8988T (cell line): ENCODE data around the gene ZNF648.
A peak's percentile ranks its signal among the peaks of the same experiment; 100 is the strongest.
"Not testable (repeated sequence)": the region's sequence is repeated elsewhere in the genome, so short reads cannot be mapped to it uniquely, and the experiment has no call there.

Source experiments
- DNase-seq: peaks from one replicate; pipeline ENCODE4 v3.0.0; 2011

Gene ZNF648

DNA sequence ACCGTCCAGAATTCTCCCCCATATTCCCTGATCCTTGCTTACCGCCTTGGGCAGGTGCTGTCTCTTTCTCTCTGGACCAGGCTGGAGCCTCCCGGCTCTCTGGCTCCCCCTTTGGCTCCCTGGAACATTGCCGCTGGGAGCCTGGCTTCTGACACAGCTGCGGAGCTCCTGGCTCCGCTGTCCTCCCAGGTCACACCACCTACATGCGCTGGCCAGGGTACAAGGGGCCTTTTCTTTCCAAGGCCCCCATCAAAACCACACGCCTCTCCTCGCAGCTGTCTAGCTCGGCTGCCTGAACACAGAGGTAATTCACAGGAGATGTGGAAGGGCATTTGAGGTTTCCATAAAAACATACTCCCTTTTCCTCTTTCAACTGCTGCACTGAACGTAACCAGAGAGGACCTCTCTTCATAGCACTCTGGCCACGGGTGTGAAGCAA, 7.5 kb upstream of the ZNF648 start:
- peak; percentile 80 for DNase-seq

DNA sequence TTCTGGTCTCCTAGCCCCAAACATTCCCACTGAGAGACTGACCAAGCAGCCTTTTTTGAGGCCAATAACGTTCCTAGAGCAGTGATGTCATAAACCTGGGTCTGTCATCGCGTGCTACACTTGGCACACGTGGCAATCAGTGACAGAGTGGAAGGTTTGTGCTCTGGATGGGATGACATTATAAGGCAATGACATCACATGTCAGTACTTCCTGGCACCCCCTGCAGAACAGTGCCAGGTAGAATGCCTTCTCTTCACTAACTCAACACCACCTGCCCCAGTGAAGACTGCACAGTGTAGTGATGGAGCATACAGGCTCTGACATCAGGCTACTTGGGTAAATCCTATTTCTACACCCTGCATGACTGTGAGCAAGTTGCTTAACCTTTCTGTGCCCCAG, 5.4 kb upstream of the ZNF648 start:
- DNase-seq: no peak

DNA sequence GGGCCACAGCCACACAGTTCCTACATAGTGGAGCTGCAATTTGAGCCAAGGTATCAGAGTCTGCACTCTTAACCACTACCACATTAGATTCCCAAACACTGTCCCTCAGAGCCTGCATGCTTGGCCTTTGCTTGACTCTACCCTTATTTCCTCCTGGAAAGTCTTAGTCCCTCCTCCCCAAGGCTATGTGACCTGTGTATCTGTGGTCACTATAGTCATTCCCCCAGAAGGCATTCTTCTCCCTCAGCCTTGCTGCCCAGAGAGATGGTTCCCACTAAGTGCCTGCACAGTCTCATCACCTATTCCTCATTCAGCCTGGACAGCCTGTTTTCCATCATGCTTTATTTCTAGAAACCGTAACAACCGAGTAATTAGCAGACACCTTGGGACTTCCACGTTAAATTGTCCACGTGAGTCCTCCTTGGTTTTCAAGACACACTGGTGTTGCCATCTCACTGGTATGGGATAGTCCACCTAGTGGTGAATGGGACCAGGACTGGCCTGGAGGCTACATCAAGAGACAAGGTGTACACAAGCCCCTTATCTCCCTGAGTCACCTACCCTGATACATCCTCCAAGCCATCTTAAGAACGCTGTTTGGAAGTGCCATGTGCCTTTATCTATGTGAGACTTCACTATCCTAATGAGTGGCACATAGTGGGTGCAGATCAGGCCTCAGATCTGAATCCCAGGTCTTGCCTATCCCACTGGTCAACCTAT, 3.8 kb upstream of the ZNF648 start:
- no peak for DNase-seq

DNA sequence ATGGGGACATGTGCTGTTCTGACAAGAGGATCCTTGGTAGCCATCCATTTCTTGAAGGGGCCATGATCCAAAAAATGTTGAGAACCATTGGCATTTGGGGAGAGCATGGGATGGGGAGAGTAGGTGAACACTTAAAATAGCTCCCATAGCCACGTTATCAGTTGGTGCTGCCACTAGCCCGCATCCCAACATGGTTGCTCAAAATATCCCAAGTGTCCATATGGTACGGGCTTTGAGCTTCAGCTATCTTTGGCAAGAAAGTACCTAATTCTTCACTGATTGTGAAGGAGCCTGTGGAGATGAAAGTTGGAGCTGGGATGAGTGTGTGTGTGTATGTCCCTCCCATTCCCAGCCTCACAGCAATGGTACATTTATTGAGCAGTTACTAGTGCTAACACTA, 3.1 kb upstream of the ZNF648 start:
- no peak for DNase-seq

DNA sequence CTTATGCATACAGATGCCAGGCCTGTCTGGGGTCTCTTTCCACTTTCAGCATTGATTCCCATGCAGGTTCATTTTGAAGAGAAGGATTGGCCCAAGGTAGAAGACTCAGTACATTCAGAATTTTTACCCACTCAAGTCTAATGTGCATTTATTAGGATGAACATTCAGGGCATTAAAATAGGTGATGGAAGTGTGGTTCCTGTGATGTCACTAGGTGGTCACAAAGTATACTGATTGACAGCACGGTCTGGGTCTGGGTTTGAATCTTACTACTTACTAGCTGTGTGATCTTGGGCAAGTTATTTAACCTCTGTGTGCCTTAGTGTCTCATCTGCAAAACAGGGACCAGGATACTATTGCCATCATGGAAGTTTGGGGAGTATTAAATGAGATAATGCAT, 711 bp upstream of the ZNF648 start:
- no peak for DNase-seq

DNA sequence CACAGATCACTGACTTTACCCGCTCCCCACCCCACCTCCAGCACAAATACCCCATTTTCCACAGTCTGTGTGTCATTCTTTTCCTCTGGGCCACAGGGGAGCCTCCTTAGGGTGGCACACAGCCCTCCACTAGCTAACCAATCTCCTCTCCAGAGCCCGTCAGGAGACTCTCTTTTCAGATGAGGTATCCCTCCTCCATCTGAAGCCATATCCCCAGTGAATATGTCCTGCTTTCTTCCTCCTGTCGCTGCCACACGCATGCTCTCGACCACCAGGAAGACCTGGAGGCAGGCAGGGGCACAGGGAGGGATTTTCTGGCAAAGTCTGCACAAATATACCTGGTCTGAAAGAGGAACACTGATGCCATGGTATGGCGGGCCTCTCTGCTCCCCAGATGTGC, 635 bp downstream of the ZNF648 start:
- DNase-seq: no peak

DNA sequence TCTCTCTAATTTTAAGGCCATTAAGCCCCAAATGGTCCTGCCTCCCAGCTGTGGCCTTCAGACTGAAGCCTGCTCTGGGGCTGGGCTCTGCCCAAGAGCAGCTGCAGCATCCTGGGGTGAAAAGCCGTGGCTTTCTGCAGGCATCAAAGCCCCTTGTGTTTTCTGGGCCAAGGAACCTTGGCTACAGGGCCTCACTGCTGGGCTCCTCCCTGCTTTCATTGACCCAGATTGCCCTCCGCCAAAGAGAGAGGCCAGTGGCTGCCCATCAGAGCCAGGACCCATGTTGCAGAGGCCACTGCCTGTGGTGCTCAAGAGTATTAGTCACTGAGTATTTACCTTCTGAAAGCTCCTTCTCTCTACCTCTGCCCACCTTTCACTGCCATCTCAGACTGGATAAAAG, 1.6 kb downstream of the ZNF648 start:
- no peak for DNase-seq

DNA sequence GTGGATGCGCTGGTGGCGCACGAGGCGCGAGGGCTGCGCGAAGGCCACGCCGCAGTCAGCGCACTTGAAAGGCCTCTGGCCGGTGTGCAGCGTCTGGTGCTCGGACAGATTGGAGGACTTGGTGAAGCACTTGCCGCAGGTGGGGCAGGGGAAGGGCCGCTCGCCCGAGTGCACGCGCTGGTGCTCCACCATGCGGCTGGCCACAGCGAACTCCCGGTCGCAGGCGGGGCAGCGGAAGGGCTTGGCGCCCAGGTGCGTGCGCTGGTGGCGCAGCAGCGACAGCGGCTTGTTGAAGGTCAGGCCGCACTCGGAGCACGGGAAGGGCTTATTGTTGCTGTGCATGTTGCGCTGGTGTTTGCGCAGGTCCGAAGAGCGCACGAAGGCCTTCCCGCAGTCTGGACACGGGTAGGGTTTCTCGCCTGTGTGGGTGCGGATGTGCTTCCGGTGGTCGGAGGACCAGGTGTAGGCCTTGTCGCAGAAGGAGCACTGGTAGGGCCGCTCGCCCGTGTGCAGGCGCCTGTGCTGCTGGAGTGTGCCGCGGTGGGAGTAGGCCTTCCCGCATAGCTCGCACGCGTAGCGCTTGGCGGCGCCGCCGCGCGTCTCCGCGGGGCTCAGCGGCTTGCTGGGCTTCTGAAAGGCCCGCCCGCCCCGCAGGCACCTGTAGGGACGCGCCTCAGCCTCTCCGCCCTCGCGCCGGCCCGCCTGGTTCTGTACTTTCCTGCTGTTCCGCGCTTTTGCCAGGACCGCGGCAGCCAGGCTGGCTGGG, 4.7 kb downstream of the ZNF648 start:
- no peak for DNase-seq

DNA sequence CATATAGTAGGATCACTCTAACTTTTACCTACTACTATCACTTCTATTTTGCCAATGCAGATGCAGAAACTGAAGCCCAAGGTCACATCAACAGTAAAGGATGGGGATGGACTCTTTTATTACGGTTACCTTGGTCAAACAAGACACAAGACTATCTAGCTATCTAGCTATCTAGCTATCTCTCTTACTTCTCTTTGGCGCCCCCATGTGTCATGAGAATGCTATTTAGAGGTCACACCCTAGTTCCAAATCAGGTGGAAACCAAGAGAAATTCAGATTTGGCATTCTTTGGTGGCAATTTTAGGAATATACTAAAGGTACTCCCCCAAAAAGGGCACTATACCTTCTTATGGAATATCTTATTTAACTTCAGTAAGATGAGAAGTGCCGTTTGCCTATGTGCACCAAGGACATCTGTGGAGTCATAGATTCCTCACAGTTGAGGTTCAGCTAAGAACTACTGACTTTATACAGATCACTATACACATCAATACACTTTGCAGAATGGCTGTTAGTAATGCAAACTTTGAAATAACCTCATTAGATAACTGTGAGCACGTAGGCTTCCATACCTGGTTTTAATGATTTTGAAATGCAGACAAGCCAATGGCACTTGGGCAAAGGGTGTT, 6.7 kb downstream of the ZNF648 start:
- no peak for DNase-seq

DNA sequence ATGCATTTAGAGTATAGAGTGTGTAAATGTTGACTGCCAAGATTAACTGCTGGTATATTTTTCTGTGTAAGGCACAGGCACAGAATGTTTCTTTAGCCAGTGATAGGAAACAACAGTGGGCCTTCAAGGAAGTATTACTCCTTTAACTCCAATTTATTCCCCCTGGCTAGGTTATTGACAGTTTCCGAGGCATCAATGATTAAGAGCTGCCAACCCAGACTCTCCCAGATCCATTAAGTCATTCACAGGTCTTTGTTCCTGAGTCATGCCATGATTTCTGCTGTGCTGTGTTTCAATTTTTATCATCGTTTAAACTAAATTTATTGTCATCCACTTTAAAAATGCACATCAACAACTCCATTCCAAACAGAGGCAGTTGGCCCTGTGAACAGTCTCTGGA, 9.2 kb downstream of the ZNF648 start:
- no peak for DNase-seq

DNA sequence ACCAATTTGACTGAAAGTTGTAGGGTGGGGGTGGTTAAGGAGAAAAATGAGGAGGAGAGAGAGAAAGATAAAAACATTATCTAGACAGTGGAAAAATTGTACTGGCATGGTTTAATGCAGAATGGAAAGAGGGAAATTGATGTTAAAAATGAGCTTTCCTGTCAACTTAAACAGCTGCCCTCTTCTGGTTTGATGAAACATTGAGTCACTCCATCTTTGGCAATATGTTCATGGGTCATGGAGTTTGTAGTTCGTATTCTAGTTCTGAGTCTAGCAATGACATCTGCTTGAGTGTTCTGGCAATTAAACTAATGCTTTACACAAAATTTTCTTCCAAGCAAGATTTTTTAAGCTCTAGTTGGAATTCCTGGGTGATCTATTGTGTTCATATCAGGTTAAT, 9.6 kb downstream of the ZNF648 start:
- no peak for DNase-seq

DNA sequence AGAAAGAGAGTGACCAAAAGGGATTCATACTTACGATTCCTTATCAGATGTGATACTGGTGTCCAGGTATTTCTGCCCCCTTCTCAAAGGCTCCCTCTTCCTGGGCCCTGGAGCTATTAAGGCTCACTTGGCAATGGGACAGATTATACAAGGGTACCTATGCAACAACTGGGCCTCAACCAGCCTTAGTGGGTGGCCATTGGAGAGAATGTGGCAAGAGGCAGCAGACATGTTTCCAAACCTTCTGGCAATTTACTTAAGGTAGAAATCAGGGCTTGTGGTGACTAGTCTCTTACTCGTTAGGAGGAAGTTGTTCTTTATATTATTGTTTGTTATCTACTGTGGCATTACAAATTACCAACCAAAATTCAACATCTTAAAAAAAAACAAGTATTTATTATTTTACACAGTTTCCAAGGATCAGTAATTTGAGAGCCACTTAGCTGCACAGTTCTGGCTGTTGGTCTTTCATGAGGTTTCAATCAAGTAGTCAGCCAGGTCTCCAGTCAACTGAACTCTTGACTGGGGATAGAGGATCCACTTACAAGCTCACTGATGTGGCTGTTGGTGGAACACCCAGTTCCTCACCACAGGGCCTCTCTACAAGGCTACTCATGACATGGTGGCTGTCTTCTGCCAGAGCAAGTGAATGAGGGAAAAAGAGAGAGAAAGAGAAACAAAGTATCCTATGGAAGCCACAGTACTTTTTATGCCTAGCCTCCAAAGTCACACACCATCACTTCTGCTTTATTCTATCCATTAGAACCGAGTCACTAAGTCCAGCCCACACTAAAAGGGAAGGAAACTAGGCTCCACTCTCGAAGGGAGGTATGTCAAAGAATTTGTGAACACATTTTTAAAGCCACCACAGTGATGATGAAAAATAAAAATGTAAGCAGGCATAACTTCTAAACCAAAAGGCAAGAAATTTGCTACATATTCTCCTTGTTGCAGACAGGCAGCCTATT, 10.7 kb downstream of the ZNF648 start:
- no peak for DNase-seq

DNA sequence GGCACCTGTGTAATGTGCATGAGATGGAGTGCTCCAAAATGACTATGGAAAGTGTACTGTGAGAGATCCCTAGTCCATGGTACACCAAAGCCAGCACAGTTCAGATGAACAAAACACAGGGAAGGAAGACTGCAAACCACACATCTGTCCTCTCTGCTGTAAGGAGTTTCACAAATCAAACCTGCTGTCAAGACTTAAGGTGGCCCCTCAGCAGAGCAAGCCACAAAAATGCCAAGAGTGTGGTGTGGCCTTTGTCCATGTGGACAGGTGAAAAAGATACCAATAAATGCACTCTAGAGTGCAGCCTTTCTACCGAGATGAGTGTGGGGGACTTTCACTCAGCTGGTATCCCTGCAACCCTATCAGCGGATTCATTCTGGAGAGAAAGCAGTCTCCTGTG, 12.9 kb downstream of the ZNF648 start:
- no peak for DNase-seq

DNA sequence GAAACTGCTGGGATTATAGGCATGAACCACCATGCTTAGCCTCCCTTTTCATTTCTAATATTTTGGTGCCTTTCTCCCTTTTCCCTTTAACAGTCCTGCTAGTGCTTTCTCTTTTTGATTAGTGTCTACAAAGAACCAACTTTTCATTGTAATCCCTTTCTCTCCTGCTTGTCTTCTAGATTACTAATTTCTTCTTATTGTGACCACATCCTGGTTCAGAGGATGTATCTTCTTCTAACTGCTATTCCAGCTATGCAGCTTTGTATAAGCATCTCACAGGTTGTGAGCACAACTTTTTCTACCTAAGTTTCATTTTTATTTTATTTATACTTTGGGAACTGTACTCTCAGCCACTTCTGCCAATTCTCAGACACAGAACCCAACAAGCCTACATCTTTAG, 14.7 kb downstream of the ZNF648 start:
- no peak for DNase-seq

DNA sequence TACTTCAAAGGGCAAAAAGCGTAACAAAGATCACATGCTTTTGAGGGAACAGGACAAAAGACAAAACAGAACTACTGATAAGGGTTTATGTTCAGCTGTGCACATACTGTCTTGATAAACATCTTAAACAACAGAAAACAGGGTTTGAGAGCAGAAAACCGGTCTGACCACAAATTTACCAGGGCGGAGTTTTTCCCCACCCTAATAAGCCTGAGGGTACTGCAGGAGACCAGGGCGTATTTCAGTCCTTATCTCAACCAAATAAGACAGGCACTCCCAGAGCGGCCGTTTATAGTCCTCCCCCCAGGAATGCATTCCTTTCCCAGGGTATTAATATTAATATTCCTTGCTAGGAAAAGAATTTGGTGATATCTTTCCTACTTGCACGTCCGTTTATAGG, 16.0 kb downstream of the ZNF648 start:
- DNase-seq: not testable (repeated sequence)

DNA sequence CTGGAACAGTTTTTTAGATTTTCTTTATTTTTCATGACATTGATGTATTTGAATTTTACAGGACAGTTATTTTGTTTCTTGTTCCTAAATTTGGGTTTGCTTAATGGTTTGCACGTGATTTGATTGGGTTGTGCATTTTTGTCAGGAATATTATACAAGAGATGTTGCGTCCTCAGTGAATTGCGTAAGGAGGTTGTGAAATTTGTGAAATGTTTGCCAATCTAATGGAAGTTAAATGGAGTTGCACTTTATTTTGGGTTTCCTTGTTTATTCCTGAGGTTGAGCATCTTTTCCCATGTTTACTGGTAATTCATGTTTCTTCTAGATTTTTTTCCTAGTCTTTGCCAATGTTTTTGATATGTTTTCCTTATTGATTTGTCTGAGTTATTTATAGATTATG, 19.9 kb downstream of the ZNF648 start:
- no peak for DNase-seq

DNA sequence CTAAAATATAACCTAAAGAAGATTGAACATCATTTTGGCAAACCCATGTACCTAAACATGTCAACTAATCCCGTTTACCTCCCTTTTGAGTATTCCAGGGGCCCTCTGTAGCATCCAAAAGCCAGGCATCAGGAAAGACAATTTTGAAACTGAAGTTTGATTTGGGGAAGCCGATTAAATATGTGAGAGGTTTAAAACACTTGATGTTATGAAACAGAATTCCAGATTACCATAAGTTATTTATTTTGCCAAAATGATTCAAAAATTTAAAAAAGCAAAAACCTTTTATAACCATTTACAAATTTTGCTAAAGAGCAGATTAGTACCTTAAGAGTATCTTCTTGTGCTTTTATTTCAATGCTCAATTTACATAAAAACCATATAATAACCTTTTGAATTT, 23.3 kb downstream of the ZNF648 start:
- no peak for DNase-seq

DNA sequence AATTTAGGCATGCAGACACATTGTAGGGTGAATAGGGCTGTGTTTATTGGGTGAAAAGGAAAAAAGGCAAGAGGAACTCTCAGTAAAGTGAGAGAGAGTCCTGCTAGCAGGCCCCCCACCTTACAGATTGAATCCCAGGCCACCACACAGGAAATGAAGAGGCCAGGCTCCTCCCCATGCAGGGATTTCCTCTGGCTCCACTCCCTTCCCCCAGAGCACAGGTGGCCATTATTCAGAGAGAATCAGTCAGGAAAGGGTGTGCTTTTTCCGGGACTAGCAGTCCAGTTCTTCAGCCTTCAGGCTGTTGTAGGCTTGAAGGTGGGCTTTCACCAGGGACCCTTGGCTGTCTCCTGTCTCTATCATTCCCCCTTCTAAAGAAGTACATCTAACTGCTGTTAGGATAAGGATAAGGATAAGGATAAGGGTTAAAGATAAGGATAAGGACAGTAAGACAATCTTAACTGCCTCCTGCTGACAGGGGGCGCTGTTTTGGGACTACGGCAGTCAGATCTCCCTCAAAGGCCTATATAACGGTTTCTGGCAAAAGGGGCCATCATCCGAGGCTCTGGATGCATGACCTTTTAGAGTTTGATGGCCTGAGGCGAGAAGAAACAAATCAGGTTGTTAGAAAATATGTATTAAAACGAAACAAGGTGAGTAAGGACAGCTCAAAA, 26.3 kb downstream of the ZNF648 start:
- DNase-seq: no peak

DNA sequence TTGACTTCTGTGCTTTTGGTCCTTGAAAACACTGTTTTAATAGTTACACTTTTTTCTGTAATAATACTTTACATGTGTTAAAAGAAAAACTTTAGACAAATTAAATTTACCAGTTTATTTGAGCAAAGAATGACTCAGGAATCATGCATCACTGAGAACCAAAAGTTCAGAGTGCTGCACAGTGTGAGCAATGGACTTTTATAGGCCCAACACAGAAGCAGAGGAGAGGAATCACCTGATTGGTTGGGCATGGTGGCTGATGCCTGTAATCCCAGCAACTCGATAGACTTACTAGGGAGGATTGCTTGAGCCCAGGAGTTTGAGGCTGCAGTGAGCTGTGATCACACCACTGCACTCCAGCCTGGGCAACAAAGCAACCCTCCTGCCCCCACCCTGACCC, 29.3 kb downstream of the ZNF648 start:
- no peak for DNase-seq

DNA sequence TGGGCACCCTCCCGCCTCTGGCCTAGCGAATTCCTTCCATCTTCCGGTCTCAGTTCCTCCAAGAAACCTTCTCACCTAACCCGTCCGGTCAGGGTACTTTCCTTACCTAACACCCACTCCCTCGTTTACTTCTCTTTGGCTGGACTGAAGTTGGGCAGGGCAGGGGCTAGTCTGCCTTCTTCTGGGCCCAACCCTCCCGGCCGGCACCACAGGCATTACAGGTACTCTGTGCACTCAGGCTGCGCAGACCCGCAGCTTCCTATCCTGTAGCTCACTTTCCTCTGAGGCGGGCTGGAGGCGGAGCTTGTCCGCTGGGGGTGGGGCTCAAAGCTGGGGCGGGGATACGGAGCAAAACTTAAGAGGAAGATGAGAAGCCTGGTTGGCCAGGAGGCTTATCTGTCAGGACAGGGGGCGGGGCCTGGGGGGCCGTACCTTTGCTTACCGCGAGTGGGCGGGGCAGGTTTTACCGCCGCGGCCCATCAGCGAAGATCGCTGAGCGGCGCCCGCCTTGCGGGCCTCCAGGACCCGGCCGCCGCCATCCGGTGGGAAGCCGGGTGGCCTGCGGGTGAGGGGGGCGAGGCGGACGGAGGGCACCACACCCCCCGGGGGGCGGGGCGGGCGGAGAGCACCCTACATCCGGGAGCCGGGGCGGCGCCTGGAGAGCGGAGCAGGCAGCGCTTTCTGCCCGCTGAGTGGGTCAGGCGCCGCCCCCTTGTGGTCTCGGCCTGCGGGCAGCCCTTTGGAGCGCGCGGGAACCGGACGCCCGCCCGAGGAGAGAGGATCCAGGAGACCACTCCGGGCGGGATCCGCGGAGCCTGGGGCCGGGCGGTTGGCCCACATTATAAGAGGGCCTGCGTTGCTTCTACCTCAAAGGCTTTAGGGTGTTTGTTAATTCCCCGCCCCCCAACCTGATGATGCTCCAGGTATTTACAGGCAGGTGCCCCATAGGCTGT, 31.9 kb downstream of the ZNF648 start:
- DNase-seq: peak; percentile 50

DNA sequence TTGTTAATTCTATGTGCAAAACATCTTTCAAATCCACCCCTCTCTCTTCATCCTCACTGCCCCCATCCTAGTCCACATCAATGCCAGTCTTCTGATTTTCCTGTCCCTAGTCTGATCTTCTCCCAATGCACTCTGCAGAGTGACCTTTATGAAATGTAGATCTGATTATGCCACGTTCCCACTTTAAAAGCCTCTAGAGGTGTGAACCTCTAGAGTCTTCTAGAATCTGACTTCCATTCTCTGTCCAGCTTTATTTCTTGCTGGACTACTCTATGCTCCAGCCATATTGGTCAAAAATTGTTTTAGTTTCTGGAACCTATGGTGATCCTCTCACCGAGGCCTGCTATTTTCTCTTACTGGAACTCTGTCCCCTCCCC, 32.5 kb downstream of the ZNF648 start:
- DNase-seq: no peak
